HPDE6-E6E7 (cell line): Measurements from ENCODE around the gene CHSY3.
"Not testable (repeated sequence)": the region's sequence is repeated elsewhere in the genome, so short reads cannot be mapped to it uniquely, and the experiment has no call there.

Experiments used
- DNase-seq: peaks from one replicate; pipeline ENCODE4 v3.0.0; 2011; ENCODE audit warnings: missing footprints; ENCODE audit errors: extremely low spot score

Gene CHSY3

DNA sequence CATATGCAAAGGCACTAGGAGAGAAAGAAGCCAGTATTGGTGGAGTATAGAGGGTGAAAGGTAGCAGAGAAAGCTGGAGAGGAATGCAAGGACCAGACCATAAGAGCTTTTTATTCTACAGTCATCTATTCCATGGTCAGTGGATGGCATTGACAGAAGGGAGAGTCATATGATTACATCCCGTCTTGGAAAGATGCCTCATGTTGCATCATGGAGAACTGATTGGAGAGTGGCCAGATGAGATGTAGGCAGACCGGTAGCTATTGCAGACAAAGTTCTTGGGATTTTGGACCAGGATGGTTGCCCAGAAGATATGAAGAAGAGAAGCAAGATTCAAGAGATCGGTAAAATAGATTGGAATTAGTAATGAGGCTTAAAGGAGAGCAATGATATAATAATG is 260.7 kb downstream of the CHSY3 start:
- no peak for DNase-seq

DNA sequence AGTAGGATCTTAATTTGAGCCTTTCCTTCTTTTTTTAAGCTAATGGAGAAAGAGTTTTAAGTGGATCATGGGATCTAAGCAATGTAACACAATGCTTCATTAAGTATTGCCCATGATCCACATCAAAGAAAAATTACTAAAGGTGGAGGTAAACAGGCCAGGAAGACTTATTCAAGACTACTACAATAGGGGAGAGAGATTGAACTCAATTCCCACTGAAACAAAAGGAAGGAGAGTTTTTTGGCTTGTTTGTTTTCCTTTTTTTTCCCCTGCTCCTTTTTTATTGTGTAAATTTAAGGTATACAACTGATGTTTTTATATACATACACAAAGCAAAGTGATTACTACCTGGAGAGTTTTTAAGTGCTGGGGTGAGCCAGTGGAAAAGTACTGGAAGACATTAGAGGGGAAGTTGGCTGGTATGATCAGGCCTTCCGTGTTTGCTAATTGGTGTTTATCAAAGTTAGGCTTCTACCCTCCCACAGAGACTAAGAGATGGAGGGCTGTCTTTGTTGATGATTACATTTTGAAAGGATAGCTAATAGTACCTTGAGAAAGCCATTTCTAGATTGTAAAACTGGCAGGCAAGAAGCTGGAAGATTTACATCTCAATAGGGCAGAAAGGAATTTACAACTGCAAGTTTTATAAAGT is 262.7 kb downstream of the CHSY3 start:
- DNase-seq = no peak

GRCh38 chr5:130168211-130168610 is 263.9 kb downstream of the CHSY3 start:
- no peak for DNase-seq

DNA sequence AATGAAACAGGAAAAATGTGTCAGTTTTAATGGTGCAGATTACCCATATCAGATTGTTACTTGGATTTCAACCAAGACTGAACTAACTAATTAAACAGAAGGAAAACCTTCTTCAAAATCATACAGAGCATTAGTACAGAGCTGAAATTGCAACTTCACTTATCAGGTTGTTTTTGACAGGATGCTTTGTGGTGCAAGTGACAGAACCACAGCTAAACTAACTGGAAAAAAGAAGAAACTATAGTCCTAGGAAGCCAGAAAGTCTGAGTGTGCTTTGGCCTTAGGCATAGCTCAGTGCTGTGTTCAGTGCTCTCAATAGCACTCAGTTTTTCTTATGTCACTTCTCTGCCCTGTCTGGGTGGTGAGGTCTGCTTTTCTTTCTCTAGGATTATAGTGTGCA is 267.4 kb downstream of the CHSY3 start:
- DNase-seq = no peak

GRCh38 chr5:130183115-130183514 is 278.9 kb downstream of the CHSY3 start:
- no peak for DNase-seq

DNA sequence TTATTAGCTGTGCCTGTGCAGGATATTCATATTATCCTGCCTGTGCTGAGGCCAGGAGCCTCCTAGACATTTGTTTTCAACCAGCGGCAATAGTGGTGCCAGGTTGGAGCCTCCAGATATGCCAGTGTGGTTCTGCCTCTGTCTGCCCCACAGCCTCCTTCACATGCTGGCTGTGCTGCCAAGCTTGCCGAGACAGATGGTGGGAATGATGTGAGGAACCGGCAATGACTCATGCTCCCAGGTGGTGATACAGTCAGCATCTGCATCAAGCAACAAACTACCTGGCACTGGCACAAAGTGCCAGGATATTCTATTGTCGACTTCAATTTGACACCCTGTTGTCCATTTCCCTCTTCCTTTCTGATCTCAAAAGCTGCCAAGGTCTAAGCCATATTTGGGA is 285.7 kb downstream of the CHSY3 start:
- peak; percentile 48 for DNase-seq

DNA sequence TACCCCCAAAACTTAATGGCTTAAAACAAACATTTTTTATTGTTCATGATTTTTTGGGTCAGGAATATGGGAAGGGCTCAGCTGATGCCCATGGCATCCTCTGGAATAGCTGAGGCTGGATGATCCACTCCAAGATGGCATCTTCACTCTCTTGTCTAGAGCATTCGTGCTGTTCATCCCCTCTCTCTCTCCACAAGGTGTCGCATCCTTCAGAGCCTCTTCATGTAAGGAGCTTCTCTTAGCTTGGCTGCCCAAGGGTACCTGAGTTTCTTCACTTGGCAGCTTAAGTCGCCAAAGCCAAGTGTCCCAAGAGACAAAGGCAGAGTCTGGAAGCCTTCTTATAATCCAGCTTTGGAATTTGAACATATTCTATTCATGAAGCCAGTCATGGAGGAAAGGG is 294.7 kb downstream of the CHSY3 start:
- no peak for DNase-seq

- DNase-seq = no peak
Observed at GRCh38 chr5:130206686-130207085, 302.4 kb downstream of the CHSY3 start.

DNA sequence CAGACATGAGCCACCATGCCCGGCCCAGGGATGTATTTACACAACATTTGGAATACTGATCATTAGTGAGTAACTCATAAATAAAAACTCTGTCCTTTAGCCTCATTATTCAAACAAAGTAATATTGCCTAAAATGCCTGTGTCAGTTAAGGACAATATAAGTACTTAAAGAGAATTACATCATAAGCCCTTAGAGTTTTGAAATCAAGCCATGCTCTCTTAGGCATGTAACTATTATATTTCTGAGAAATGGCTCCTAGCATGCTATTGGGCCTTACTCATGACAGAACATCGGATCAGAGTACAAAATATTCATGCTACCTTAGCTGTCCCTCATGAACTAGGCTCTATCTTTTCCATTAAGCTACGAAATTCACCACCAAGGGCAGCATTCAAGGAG is 309.3 kb downstream of the CHSY3 start:
- no peak for DNase-seq

DNA sequence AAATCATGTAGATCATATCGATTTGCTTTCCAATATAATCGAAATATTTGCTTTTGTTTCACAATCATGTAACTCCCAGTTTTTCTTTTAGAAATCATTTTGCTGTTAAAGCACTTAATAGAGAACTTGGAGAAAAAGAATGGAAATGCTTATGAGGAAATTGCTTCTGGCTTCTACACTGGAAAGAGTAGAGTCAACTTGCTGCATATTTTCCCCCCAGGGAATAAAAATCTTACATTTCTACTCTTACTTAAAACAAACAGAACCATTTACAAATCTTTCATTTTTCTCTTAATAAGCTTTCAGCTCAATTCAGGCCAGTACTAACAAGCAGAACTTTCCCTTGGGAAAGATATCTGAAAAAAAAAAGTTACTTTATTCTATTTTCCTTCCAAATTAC is 312.0 kb downstream of the CHSY3 start:
- no peak for DNase-seq

GRCh38 chr5:130222573-130222972 is 318.3 kb downstream of the CHSY3 start:
- DNase-seq = no peak

- DNase-seq = not testable (repeated sequence)
Observed at GRCh38 chr5:130226556-130226955, 322.3 kb downstream of the CHSY3 start.

GRCh38 chr5:130227699-130228098 is 323.4 kb downstream of the CHSY3 start:
- no peak for DNase-seq

DNA sequence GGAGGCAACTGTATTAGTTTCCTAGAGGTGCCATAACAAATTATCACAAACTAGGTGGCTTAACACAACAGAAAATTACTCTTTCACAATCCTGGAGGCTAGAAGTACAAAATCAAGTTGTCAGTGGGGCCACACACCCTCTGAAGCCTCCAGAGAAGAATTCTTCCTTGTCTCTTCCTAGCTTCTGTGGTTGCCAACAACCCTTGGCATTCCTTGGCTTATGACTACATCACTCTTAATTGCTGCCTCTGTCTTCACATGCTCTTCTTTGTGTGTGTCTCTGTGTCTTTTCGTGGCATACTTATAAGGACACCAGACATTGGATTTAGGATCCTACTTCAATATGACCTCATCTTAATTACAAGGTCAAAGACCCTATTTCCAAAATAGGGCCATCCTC is 327.5 kb downstream of the CHSY3 start:
- no peak for DNase-seq

DNA sequence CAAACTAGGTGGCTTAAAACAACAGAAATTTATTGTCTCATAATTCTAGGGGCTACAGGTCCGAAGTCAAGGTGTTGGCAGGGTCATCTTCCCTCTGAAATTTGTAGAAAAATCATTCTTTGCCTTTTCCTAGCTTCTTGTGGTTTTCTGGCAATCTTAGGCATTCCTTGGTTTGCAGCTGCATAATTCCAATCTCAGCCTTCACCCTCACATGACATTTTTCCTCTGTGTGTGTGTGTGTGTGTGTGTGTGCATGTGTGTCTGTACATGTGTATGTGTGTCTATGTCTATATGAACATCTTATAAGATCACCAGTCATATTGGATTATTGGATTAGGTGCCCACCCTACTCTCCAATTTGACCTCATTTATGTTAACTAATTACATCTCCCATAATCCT is 330.6 kb downstream of the CHSY3 start:
- no peak for DNase-seq
